Measurements from ENCODE around the gene ITK.

Gene ITK

DNA sequence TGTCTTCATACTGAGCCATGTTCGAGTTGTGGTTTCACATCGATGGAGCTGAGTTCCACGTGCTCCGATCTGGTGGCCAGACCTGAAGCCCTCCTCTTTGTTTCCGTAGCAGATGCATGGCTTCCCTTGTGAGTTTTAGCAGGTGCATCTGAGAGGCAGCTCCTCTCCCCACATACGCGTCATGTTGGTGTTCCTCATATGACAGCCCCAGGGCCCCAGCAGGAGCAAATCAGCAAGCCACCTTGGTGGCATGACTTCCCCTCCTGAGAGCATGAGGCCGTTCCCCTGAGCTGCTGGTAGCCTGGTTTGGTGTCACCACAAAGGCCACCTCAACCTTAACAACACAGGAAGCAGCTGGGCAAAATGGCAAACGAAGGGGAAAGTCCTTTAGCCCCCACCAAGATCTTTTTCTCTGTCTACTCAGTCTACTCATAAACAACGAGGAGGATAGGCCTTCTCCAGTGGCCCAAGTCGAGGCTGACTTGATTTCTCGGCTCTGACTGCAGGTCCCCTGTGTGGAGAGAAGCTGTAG, 91.2 kb downstream of the ITK start:
- no peak overlapping the region for H3K4me2 ChIP-seq (ENCODE audit: insufficient read depth, low read length, poor library complexity, severe bottlenecking)
- H3K9ac ChIP-seq (ENCODE audit: low read depth, low read length, poor library complexity): no peak overlapping the region
- H2BK15ac ChIP-seq (ENCODE audit: low read length): no peak overlapping the region
- no peak overlapping the region for H2AK5ac ChIP-seq (ENCODE audit: low read depth, low read length)
- H3K4me3 ChIP-seq (ENCODE audit: low read length in 2 of 2): no peak overlapping the region
- H3K23ac ChIP-seq (ENCODE audit: low read depth, low read length, poor library complexity): no peak overlapping the region
- H2BK12ac ChIP-seq (ENCODE audit: low read length): no peak overlapping the region
- peaks cover 4% of the 10 kb centered on the region for H3K79me1 ChIP-seq (ENCODE audit: low read depth, low read length)
- no peak overlapping the region for H4K91ac ChIP-seq (ENCODE audit: low read depth, low read length, poor library complexity)
- no peaks in the 10 kb centered on the region for H3K27me3 ChIP-seq (ENCODE audit: control insufficient read depth in 3 of 3, insufficient read depth in 3 of 3, low read depth in 1 of 3, low read length in 3 of 3)
- H3K18ac ChIP-seq (ENCODE audit: low read length): peak overlapping the region; percentile 65
- no peak overlapping the region for H2BK5ac ChIP-seq (ENCODE audit: low read length)
- H3K14ac ChIP-seq (ENCODE audit: low read length): no peak overlapping the region
- H2BK120ac ChIP-seq (ENCODE audit: low read depth, low read length): no peak overlapping the region
- no peak for DNase-seq (ENCODE audit: low spot score)
- no peak overlapping the region for H3K27ac ChIP-seq (replicated peaks; ENCODE audit: low read length)
- peaks cover 0 to 34% of the 10 kb centered on the region in 2 donors for H3K36me3 ChIP-seq (replicated peaks in 1 of 2; ENCODE audit: control insufficient read depth in 2 of 2, insufficient read depth in 2 of 2, low read length in 2 of 2)
- peaks cover 11 to 18% of the 10 kb centered on the region in 2 donors for H3K4me1 ChIP-seq (ENCODE audit: control insufficient read depth in 2 of 2, insufficient read depth in 1 of 2, low read depth in 1 of 2, low read length in 2 of 2)
- WGBS, 2 donors (ENCODE audit: extremely low coverage in 2 of 2, insufficient read length in 2 of 2, insufficient replicate concordance in 1 of 2): no CpG with 5 or more reads among the region's 12 CpGs
- no peak overlapping the region for H4K8ac ChIP-seq (ENCODE audit: low read depth, low read length)
- no peak overlapping the region for H3K4ac ChIP-seq (ENCODE audit: low read length)
- H3K9me3 ChIP-seq (replicated peaks in 1 of 2; ENCODE audit: control insufficient read depth in 2 of 2, insufficient read depth in 1 of 2, low read depth in 1 of 2, low read length in 2 of 2): peaks cover 0 to 4% of the 10 kb centered on the region in 2 donors
- no peak overlapping the region for H2AFZ ChIP-seq (ENCODE audit: low read length)

DNA sequence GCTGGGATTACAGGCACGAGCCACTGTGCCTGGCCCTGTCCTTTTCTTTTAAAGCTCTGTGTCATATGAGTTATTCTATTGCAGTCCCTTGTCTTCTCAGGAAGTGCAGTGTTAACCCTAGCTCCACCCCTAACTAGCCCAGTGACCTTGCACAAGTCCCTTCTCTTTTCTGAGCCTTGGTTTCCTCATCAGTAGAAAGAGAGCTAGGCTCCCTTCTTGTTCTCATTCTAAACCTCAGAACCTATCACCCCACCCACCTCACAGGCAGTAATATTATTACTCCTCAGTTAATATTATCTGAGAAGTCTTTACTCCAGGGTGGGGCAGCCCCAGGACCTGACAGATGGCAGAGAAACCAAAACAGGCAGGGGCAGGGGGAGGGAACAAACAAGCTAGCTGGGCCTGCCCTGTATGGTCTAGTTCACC, 92.5 kb downstream of the ITK start:
- Histone ChIP-seq H3K4me2 (ENCODE audit: insufficient read depth, low read length, poor library complexity, severe bottlenecking) (no peak overlapping the region), H2BK120ac (ENCODE audit: low read depth, low read length) (no peak overlapping the region), H3K36me3 (replicated peaks in 1 of 2; ENCODE audit: control insufficient read depth in 2 of 2, insufficient read depth in 2 of 2, low read length in 2 of 2) (peaks cover 0 to 34% of the 10 kb centered on the region in 2 donors), H3K4me1 (ENCODE audit: control insufficient read depth in 2 of 2, insufficient read depth in 1 of 2, low read depth in 1 of 2, low read length in 2 of 2) (peaks cover 0 to 5% of the 10 kb centered on the region in 2 donors), H2BK5ac (ENCODE audit: low read length) (no peak overlapping the region), H3K18ac (ENCODE audit: low read length) (no peak overlapping the region), H3K27ac (replicated peaks; ENCODE audit: low read length) (no peak overlapping the region), H3K9me3 (replicated peaks in 1 of 2; ENCODE audit: control insufficient read depth in 2 of 2, insufficient read depth in 1 of 2, low read depth in 1 of 2, low read length in 2 of 2) (peaks cover 0 to 4% of the 10 kb centered on the region in 2 donors), H3K4me3 (ENCODE audit: low read length in 2 of 2) (no peak overlapping the region), H2BK12ac (ENCODE audit: low read length) (no peak overlapping the region), H4K8ac (ENCODE audit: low read depth, low read length) (no peak overlapping the region), H3K4ac (ENCODE audit: low read length) (no peak overlapping the region), H3K23ac (ENCODE audit: low read depth, low read length, poor library complexity) (no peak overlapping the region), H4K91ac (ENCODE audit: low read depth, low read length, poor library complexity) (no peak overlapping the region), H2AFZ (ENCODE audit: low read length) (no peak overlapping the region), H3K14ac (ENCODE audit: low read length) (no peak overlapping the region), H3K9ac (ENCODE audit: low read depth, low read length, poor library complexity) (no peak overlapping the region), H3K27me3 (ENCODE audit: control insufficient read depth in 3 of 3, insufficient read depth in 3 of 3, low read depth in 1 of 3, low read length in 3 of 3) (no peaks in the 10 kb centered on the region), H3K79me1 (ENCODE audit: low read depth, low read length) (peaks cover 6% of the 10 kb centered on the region), H2BK15ac (ENCODE audit: low read length) (no peak overlapping the region), H2AK5ac (ENCODE audit: low read depth, low read length) (no peak overlapping the region)
- DNase-seq (ENCODE audit: low spot score): no peak
- no CpG with 5 or more reads among the region's 1 CpG for WGBS, 2 donors (ENCODE audit: extremely low coverage in 2 of 2, insufficient read length in 2 of 2, insufficient replicate concordance in 1 of 2)

DNA sequence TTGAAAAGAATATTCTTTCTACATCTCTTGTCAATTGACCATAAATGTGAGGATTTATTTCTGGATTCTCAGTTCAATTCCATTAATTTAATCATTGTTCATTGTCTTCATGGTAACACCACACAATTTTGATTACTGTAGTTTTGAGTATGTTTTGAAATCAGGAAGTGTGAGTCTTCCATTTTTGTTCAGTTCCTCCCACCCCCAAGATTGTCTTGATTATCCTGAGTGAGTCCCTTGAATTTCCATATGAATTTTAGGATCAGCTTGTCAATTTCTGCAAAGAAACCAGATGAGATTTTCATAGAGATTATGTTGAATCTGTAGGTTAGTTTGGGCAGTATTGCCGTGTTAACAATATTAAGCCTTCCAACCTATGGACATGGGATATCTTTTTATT, 94.8 kb downstream of the ITK start:
- H3K27ac ChIP-seq (replicated peaks; ENCODE audit: low read length): no peak overlapping the region
- H2BK120ac ChIP-seq (ENCODE audit: low read depth, low read length): no peak overlapping the region
- H2BK15ac ChIP-seq (ENCODE audit: low read length): no peak overlapping the region
- H4K8ac ChIP-seq (ENCODE audit: low read depth, low read length): no peak overlapping the region
- H3K18ac ChIP-seq (ENCODE audit: low read length): no peak overlapping the region
- peaks cover 0 to 4% of the 10 kb centered on the region in 2 donors for H3K9me3 ChIP-seq (replicated peaks in 1 of 2; ENCODE audit: control insufficient read depth in 2 of 2, insufficient read depth in 1 of 2, low read depth in 1 of 2, low read length in 2 of 2)
- no peak for DNase-seq (ENCODE audit: low spot score)
- H2BK12ac ChIP-seq (ENCODE audit: low read length): no peak overlapping the region
- H3K4me3 ChIP-seq (ENCODE audit: low read length in 2 of 2): no peak overlapping the region
- no peak overlapping the region for H4K91ac ChIP-seq (ENCODE audit: low read depth, low read length, poor library complexity)
- no peaks in the 10 kb centered on the region for H3K27me3 ChIP-seq (ENCODE audit: control insufficient read depth in 3 of 3, insufficient read depth in 3 of 3, low read depth in 1 of 3, low read length in 3 of 3)
- no CpG with 5 or more reads among the region's 1 CpG for WGBS, 2 donors (ENCODE audit: extremely low coverage in 2 of 2, insufficient read length in 2 of 2, insufficient replicate concordance in 1 of 2)
- no peak overlapping the region for H2AK5ac ChIP-seq (ENCODE audit: low read depth, low read length)
- no peak overlapping the region for H3K4ac ChIP-seq (ENCODE audit: low read length)
- no peak overlapping the region for H3K14ac ChIP-seq (ENCODE audit: low read length)
- no peaks in the 10 kb centered on the region for H3K4me1 ChIP-seq (ENCODE audit: control insufficient read depth in 2 of 2, insufficient read depth in 1 of 2, low read depth in 1 of 2, low read length in 2 of 2)
- no peak overlapping the region for H3K4me2 ChIP-seq (ENCODE audit: insufficient read depth, low read length, poor library complexity, severe bottlenecking)
- H2AFZ ChIP-seq (ENCODE audit: low read length): no peak overlapping the region
- no peak overlapping the region for H3K9ac ChIP-seq (ENCODE audit: low read depth, low read length, poor library complexity)
- peaks cover 4% of the 10 kb centered on the region for H3K79me1 ChIP-seq (ENCODE audit: low read depth, low read length)
- peaks cover 0 to 14% of the 10 kb centered on the region in 2 donors for H3K36me3 ChIP-seq (replicated peaks in 1 of 2; ENCODE audit: control insufficient read depth in 2 of 2, insufficient read depth in 2 of 2, low read length in 2 of 2)
- no peak overlapping the region for H2BK5ac ChIP-seq (ENCODE audit: low read length)
- no peak overlapping the region for H3K23ac ChIP-seq (ENCODE audit: low read depth, low read length, poor library complexity)

DNA sequence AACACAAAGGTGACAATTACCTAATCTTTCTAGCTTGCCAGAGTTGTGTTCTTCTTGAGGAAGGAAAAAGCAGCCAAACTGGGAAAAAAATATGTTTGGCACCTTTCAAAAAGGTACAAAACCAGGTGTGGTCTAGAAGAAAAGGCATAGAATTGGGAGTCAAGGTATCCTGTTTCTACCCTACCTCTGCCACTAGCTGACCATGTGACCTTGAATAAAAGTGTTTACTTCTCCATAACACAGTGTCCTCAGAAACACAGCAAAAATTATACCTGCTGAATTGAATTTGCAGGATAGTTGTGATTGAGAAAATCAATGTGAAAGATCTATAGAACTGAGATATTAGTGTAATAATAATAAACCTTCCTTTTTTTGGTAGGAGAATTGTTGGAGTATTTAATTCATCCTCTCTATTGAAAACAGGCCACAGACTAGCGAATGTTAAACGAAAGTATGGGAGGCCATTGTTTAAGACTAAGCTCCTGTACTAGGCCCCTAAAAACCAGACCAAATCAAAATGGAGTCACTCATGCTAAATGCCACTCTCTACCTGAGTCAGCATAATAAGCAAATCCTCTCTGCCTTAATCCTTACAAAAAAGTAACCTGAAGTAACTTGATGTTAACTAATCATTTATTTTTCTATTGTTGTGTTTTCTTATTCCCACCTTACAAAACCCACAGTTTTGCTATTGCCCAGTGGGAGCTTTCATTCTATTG, 97.8 kb downstream of the ITK start:
- no peak overlapping the region for H3K4me3 ChIP-seq (ENCODE audit: low read length in 2 of 2)
- H3K4me1 ChIP-seq (ENCODE audit: control insufficient read depth in 2 of 2, insufficient read depth in 1 of 2, low read depth in 1 of 2, low read length in 2 of 2): no peaks in the 10 kb centered on the region
- H3K27ac ChIP-seq (replicated peaks; ENCODE audit: low read length): no peak overlapping the region
- H3K79me1 ChIP-seq (ENCODE audit: low read depth, low read length): peaks cover 2% of the 10 kb centered on the region
- H3K9me3 ChIP-seq (replicated peaks in 1 of 2; ENCODE audit: control insufficient read depth in 2 of 2, insufficient read depth in 1 of 2, low read depth in 1 of 2, low read length in 2 of 2): peaks cover 0 to 4% of the 10 kb centered on the region in 2 donors
- H4K91ac ChIP-seq (ENCODE audit: low read depth, low read length, poor library complexity): no peak overlapping the region
- no peak overlapping the region for H4K8ac ChIP-seq (ENCODE audit: low read depth, low read length)
- no peak for DNase-seq (ENCODE audit: low spot score)
- no peak overlapping the region for H3K18ac ChIP-seq (ENCODE audit: low read length)
- no peak overlapping the region for H3K4me2 ChIP-seq (ENCODE audit: insufficient read depth, low read length, poor library complexity, severe bottlenecking)
- H2BK5ac ChIP-seq (ENCODE audit: low read length): no peak overlapping the region
- no CpG with 5 or more reads among the region's 2 CpGs for WGBS, 2 donors (ENCODE audit: extremely low coverage in 2 of 2, insufficient read length in 2 of 2, insufficient replicate concordance in 1 of 2)
- H3K9ac ChIP-seq (ENCODE audit: low read depth, low read length, poor library complexity): no peak overlapping the region
- peaks cover 0 to 2% of the 10 kb centered on the region in 2 donors for H3K36me3 ChIP-seq (replicated peaks in 1 of 2; ENCODE audit: control insufficient read depth in 2 of 2, insufficient read depth in 2 of 2, low read length in 2 of 2)
- no peak overlapping the region for H2BK12ac ChIP-seq (ENCODE audit: low read length)
- H3K4ac ChIP-seq (ENCODE audit: low read length): no peak overlapping the region
- H2BK15ac ChIP-seq (ENCODE audit: low read length): no peak overlapping the region
- H3K27me3 ChIP-seq (ENCODE audit: control insufficient read depth in 3 of 3, insufficient read depth in 3 of 3, low read depth in 1 of 3, low read length in 3 of 3): no peaks in the 10 kb centered on the region
- H2BK120ac ChIP-seq (ENCODE audit: low read depth, low read length): no peak overlapping the region
- H3K23ac ChIP-seq (ENCODE audit: low read depth, low read length, poor library complexity): no peak overlapping the region
- H3K14ac ChIP-seq (ENCODE audit: low read length): no peak overlapping the region
- no peak overlapping the region for H2AFZ ChIP-seq (ENCODE audit: low read length)
- no peak overlapping the region for H2AK5ac ChIP-seq (ENCODE audit: low read depth, low read length)
